Gastrocnemius medialis (tissue), 4 donors: ENCODE results near the gene SCARF1.

Experiments
- CTCF ChIP-seq, 5 experiments: fragments of 450-650 bp in 3 of 5; fragments of 200-600 bp in 2 of 5; sonication (generic) in 2 of 5; IDR thresholded peaks in 4 of 5; conservative IDR thresholded peaks in 1 of 5; 1 replicate in 4 of 5; 2 replicates in 1 of 5; pipeline ENCODE4 v1.5.1; 2016 to 2019; ENCODE audit warnings: antibody characterized with exemption in 5 of 5, mild to moderate bottlenecking in 3 of 5, moderate library complexity in 3 of 5
- POLR2A ChIP-seq, 2 donors: fragments of 450-650 bp; IDR thresholded peaks; one replicate each; pipeline ENCODE4 v1.6.1; 2017; ENCODE audit warnings: antibody characterized with exemption in 2 of 2, mild to moderate bottlenecking in 2 of 2, moderate library complexity in 2 of 2

DNA sequence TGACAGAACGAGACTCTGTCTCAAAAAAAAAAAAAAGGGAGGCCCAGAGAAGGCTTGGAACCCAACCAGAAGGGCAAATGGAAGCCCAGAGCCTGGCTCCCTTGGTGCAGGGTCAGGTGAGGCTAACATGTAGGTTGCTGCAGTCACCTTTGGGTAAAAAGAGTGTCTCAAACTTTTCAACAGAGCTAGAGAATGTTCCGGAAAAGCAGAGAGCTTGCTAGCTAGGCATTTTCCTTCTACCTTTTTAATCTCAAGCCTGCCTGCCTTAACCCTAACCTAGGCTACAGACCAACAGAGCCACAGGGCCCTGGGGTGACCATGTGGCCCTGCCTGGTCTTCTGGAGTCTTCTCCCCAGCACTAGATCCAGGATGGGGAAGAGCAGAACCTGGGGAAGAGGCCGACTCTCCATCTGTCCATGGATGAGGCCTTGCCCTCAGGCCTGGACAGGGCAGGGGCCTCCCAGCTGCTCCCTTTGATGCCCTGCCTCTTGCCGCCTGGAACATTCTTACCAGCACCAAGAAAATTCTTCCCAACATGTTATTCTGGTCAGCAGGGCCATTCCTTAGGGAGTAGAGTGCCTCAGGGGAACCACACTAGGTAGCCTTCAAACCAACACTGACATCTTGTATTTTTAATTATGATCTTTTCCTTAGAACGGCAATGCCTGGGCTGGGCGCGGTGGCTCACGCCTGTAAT lies 47.0 kb downstream of the SCARF1 start:
- TF ChIP-seq CTCF (IDR thresholded peaks at IDR 0.05 in 4 of 5, conservative IDR thresholded peaks at IDR 0.05 in 1 of 5) (no peak), POLR2A (IDR thresholded peaks at IDR 0.05) (no peak)
